CD4-positive, alpha-beta T cell treated with Interleukin-17A for 4 hours (primary cell): ENCODE results near the gene TAF12.
A peak's percentile ranks its signal among the peaks of the same experiment; 100 is the strongest.
"Not testable (repeated sequence)": the region's sequence is repeated elsewhere in the genome, so short reads cannot be mapped to it uniquely, and the experiment has no call there.

Experiments
- DNase-seq: peaks from one replicate; pipeline ENCODE4 v3.0.0-alpha.2; 2020; ENCODE audit warnings: mixed read lengths

TAF12 gene

DNA sequence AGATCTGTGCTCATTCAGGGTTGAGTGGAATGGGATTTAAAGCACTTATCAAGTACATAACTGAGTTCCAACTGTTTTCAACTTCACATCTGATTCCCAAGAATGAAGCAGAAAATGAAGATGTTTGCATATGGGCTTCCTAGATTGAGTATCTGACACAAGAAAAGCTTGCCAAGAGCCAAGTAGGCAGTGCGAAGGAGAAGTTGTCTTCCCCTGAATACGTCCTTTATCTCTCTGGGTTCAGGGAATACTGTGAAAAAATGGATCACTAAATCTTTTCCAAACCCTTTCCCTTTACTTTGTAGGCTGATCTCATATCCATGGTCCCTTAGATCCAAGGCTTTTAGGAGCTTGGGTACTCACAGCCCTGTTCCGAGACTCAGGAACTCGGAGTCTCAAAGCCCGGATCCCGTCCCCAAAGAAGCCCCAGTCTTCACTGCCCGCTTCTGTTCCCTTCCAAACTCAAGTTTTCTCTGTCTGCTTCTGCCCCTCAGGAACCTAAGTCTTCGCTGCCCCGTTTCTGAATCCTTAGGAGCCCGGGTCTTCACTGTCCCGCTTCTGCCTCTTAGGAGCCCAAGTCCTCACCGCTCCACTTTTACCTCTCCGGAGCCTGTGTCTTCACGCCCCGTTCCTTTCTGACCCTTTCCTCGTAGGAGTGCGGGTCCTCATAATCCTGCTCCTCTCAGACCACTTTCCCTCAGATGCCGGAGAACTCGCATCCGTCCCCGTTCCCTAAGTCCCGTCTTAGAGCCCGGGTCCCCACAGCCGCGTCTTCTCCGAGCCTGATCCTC lies 616 bp downstream of the TAF12 start:
- no peak for DNase-seq

DNA sequence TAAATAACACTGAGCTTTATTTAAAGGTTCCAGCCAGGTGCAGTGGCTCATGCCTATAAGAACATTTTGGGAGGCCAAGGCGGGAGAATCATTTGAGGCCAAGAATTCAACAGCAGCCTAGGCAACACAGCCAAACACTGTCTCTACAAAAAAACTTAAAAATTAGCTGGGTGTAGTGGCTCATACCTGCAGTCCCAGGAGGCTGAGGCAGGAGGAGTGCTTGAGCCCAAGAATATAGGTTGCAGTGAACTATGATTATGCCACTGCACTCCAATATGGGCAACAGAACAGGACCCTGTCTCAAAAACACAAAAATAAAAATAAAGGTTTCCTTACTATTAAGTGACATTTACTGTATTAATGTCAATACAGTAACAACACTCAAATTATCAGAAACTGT lies 2.1 kb downstream of the TAF12 start:
- DNase-seq = peak; percentile 34

DNA sequence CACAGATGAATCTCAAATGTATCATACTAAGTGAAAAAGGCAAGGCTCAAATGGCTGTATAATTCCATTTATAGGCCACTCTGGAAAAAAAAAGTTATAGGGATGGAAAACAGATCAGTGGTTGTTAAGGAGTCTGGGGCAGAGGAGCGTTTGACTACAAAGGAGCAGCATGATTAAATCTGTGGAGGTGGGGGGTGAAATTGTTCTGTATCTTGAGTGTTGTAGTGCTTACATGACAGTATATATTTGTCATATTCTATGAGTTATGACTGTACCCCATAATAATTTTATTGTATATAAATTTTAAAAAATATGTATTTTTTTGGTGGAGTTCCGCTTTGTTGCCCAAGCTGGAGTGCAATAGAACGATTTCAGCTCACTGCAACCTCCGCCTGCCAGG lies 10.3 kb downstream of the TAF12 start:
- DNase-seq = no peak

DNA sequence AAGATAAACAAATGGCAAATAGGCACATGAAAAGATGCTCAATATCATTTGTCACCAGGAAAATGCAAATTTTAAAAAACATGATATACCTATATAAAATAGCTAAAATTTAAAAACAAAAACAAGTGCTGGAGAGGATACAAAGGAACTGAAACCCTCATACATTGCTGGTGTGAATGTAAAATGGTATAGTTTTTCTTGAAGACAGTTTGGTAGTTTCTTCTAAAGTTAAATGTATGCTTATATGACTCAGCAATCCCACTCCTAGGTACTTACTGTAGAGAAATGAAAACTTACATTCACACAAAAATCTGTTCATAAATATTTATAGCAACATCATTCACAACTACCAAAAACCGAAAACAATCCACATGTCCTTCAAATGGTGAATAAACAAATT lies 11.2 kb downstream of the TAF12 start:
- DNase-seq = no peak

DNA sequence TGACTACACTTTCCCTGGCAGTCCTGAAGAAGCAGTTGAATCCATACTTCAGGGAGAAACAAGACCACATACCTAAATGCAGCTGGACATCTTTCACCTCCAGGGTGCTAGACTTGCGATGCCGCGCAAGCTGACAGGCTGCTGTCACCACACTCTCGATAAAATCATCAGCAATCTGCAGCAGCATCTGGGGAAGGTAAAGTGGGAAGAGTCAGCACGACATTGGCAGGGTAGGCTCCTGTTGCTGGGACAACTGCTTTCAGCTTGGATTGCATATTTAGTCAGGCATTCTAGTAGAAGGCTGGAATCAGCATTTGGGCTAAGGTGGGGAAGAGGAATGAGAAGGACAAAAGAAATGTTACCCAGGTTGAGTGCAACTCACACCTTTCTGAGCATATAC lies 29.7 kb downstream of the TAF12 start:
- no peak for DNase-seq

DNA sequence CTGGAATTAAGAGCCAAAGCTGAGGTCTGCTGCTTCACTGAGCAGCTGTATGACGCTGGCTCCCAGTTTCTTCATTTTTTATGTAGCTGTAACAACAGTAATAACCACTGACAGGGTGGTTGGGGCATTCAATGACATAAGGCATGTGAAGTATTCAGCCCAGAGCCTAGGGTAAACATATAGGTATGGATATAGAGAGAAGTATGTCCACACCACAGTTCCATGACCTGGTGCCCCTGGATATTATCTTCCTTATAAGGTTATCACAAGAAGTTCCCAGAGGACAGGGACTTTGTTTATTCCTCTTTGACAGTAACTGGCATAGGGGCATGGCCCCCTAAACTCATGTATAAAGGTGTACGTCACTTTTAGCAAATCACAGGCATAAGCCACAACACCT lies 36.1 kb downstream of the TAF12 start:
- no peak for DNase-seq

DNA sequence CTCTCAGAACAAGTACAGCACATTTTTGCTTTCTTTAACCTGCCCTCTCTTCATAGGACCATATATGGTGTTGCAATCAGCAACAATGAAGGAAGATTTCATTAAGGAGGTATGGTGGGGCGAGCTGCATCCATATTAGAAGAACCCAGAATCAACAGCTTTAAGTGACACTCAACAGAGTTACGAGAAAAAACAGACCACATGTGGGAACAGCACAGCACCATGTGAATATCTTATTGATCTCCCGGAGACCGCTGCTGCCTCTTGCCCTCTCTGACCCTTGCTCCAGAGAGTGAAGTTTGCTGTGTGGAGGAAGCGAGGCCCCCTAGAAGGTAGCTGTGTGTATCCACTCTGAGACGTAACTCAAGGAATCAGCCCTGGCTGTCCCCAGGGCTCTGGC lies 37.9 kb downstream of the TAF12 start:
- DNase-seq = no peak

DNA sequence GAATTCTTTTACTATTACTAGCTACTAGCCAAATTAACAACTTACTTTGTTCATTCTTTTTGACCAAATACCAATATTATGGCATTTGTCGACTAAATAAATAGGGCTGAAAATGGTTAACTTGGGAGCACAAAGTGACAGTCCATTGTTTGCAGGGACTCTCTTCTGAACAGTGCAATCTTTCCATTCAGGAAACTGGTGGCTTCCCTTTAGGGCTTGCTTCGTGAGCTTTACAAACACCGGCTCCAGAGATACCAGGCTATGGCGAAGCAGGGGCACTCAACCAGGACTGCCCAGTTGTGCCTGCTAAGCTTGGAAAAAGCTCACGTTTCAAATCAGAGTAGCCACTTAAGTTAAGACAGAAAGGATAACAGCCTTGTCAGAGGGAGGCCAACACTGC lies 38.5 kb downstream of the TAF12 start:
- DNase-seq = no peak

DNA sequence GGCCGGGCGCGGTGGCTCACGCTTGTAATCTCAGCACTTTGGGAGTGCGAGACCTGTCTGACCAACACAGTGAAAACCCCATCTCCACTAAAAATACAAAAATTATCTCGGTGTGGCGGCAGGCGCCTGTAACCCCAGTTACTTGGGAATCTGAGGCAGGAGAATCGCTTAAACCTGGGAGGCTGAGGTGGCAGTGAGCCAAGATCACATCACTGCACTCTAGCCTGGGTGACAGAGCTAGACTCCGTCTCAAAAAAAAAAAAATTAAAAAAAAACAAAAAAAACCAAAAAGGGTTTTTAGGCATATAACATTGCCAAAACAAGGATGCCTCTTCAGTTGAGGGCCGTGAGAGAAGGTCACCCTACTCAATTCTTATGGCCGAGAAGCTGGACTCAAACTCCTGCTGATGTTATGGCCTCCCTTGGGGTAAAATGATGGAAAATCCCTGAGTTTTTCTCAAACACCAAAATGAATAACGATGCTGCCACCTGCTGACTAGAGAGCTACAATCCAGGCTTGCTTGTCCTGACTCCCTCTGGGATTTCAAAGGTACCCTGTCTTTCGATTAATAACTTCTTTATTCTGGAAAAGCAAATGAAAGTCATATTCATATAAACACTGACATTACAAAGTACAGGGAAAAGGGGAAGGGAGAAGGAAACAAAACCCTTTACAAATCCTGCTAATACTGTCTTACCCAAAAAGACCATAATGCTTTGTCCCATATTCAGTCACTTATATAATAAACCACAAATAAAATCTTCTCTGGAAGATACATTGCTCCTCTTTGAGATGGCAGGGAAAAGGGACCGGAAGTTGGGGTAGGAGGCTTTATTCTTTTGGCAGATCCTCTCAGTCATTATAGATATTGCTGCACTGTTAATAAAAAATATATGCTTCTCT lies 40.1 kb downstream of the TAF12 start:
- DNase-seq = peak; percentile 58

DNA sequence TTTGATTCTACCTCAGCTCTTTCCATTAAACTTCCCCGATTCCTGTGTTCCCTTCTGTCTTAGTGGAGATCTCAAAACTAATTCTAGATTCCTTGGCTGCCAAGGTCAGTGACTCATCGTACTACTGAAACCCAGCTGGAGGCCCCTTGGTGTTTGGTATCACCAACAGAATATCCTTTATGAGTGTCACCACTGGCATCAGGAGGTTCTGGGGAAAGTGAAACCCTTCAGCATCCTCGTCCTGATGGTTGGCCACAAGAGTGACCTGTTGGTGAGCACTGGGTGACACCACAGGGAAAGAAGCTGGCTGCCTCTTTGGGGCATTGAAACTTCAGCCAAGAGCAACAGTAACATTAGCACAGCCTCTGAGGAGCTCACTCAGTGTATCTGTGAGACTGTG lies 41.2 kb downstream of the TAF12 start:
- no peak for DNase-seq

DNA sequence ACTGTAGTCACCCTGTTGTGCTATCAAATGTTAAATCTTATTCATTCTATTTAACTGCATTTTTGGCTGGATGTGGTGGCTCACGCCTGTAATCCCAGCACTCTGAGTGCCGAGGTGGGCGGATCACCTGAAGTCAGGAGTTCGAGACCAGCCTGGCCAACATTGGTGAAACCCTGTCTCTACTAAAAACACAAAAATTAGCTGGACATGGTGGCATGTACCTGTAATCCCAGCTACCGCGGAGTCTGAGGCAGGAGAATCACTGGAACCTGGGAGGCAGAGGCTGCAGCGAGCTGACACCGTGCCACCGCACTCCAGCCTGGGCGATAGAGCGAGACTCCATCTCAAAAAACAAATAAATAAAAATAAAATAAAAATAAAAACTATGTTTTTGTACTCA lies 46.6 kb downstream of the TAF12 start:
- DNase-seq = not testable (repeated sequence)

DNA sequence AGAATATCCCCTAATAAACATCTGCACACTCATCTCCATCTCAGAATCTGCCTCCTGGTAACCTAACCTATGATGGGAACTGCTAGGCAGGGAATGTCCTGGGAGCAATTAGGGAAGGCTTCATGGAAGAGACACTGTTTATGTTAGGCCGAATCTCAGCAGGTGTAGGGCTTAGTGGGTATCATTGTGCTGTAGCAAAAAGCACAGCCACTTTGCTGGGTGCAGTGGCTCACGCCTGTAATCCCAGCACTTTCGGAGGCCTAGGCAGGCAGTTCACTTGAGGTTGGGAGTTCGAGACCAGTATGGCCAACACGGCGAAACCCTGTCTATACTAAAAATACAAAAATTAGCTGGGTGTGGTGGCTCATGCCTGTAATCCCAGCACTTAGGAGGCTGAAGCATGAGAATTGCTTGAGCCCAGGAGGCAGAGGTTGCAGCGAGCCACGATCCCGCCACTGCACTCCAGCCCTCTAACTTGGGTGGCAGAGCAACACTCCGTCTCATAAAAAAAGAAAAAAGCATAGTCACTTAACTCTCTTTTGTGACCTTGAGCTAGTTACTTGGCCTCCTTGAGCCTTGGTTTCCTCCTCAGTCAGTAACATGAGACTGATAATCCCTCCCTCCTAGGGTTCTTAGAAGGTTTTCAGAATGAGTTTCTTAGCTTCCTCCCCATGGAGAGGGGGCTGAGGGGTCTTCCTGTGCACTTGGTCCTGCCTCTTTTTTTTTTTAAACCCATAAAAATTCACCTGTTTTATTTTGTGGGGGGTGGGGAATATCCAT lies 47.3 kb downstream of the TAF12 start:
- no peak for DNase-seq

DNA sequence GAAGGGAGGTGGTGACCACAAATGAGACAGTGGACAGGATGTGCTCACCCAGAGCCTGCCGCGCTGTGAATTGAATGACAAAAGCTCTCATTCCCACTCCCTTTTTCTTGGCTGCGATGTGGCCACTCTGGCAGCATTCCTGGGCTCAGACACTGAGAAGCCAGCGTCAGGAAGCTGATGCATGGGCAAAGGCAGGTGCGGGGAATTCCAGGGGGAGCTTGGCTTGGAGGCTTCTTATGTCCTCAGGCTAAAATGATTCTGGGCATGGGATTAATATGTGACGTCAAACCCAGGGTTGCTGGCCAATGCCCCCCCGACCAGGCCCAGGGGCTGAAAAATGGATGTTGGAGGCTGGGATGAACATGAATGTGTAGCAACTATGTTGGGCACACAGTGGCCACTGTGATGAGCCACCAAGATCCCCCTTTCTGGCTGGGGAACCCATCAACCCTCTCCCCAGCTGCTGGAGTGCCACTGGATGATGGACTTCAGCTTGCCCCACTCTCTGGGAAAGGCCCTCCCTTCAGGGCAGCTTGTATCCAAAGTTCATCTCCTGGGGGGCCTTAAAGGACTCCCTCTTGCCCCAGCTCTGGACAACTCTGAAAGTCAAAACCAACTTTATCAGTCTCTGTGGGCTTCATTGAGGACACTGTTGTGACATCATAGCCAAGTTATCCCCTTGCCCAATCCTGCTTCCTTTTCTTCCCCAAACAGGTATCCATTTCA lies 48.0 kb downstream of the TAF12 start:
- not testable (repeated sequence) for DNase-seq

DNA sequence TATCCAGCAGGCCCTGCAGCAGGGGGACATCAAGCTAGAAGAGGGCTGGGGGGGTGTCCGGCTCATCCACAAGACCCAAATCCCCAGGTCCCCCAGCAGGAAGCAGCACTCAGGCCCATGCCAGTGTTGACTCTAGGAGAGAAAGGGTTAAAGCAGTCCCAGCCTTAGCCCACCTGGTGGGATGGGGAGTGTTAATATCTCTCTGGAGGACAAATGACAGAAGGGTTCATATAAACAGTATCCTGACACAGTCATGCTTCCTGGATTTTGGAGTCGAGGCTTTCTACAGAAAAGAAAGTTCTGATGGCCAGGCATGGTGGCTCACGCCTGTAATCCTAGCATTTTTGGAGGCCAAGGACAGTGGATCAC lies 48.9 kb downstream of the TAF12 start:
- DNase-seq = not testable (repeated sequence)

DNA sequence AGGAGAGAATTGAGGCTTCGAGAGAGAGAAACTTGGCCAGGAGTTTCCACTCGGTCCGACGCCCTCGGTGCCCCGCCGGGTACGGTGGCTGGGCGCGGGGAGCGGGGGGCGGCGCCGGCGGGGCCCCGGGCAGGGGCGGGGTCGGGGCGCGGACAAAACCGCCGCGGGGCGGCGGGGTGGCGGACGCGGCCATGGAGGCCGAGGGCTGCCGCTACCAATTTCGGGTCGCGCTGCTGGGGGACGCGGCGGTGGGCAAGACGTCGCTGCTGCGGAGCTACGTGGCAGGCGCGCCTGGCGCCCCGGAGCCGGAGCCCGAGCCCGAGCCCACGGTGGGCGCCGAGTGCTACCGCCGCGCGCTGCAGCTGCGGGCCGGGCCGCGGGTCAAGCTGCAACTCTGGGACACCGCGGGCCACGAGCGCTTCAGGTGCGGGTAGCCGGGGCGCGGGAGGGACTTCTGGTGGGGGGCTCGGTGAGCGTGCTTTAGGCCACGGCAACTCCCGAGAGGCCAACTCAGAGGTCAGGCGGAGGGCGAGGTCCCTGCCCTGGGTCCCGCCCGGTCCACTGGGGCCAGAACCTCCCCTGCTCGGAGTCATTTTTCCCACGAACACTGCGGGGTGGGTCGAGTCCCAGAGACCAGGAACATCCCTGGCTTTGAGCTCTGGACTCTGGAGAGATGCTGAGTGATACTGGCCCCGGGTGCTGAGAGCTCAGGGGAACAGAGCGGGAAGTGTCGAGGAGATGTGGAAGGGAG lies 50.4 kb downstream of the TAF12 start:
- DNase-seq = peak; percentile 21

DNA sequence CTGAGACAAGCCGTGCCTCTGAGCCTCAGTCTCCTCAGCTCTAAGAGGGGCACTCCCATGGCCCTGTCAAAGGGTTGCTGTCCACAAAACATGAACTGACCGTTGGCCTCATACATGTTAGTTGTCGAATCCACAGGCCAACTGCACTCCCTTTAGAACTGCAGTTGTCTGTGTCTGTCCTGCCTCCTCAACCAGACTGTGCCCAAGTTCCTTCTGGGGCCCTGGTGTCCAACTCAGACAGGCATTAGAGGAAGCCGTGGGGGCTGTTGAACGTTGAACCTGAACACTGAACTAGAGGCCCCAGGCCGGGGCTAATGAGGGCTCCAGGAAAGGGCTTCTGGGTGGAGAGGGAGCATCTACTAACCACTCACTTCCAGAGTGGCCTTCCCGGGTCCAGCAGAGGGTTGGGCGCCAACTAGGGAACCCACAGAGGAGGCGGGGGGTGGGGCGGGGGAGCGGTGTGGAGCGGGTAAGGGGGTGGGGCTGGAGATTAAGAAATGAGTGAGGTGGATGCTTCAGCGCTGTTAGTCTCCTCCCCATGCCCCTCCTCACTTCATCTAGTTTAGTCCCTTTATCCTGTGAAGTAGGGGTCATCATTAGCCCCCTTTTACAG lies 51.1 kb downstream of the TAF12 start, which contains the start of gene RAB42:
Gene RAB42 (plus strand): TSS at position 558 of the 613 bp plus-strand sequence. CDS start 247 bp downstream, outside the sequence.
- peak; percentile 40 for DNase-seq

DNA sequence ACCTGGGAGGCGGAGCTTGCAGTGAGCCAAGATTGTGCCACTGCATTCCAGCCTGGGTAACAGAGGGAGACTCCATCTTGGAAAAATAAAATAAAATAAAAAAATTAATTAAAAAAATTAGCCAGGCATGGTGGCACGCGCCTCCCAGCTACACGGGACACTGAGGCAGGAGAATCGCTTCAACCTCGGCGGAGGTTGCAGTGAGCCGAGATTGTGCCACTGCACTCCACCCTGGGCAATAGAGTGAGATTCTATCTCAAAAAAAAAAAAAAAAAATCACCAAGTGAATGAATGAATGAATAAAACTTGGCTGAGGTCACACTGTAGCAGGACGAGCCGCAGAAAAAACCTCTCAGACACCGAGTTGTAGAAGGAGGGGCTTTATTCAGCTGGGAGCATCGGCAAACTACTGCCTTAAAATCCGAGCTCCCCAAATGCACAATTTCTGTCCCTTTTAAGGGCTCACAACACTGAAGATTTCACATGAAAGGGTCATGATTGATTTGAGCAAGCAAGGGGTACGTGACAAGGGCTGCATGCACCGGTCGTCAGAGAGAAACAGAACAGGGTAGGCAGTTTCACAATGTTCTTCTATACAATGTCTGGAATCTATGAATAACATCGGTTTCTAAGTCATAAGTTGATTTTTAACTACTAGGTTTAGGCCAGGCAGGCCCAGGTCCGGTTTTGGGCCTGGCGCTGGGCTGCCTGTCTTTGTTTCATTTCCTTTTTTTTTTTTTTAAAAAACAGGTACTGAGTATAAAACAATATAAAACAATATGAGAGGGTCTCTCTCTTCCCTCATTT lies 56.1 kb downstream of the TAF12 start:
- not testable (repeated sequence) for DNase-seq

DNA sequence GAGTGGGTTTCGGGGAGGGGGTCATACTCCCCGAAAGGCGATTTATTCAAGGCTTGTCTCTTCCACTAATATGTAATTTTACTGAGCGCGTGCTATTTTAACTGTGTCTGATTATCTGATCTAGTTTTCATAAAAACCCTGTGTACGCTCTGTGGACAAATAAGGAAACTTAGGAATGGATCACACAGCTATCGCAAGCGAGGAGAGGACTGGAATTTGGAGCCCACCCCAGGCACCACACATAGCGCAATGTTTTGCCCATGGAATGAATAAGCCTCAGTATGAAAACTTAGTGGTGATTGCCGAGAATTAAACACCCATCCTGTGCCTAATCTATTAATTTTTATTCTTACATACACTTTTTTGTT lies 60.6 kb downstream of the TAF12 start:
- DNase-seq = no peak

DNA sequence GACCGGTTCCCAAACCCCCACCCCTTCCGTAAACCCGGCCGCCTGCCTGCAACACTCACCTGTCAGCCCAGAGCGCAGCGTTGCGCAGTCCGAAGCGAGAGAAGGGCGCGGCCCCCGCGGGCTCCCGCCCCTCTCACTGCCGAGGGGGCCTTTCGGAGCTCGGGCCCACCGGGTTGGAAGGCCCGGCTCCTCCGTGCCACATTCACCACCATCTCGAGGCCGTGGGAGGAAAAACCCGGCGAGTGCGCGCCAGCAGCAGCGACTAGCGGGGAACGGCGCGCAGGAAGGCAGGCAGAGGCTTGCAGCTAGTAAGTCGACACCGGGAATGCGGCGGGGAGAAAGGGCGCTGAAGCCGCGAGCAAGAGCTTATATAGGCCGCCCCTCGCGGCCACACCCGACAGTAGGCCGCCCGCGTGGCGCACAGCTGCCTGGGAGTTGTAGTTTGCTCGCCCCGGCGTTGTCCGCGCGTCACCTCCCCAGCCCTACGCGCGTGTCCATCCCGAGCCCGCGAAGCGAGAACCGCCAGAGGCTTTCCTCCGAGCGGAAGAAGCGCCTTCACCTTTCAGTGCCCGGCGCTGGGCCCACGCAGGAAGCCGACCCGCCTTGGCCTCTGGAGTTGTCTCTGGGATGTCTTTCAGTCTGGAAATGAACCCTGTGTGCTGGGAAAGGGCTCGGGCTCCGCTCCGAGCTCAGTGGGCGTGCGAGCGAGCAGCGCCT lies 61.2 kb downstream of the TAF12 start:
- DNase-seq = peak; percentile 95
